Liver (tissue), 9 donors: Measurements from ENCODE around the gene PTPRD. TPM values are rescaled to one million over a fixed set of nuclear protein-coding genes. Genes with fewer than 3 reads are reported as not detected.

ENCODE experiments used
- DNase-seq: peaks from one replicate; pipeline ENCODE4 v3.0.0-alpha.2; 2017; ENCODE audit warnings: low spot score
- H3K27ac ChIP-seq, 2 donors: one replicate each; pipeline ENCODE4 v1.7.0; 2013; ENCODE audit warnings: inconsistent platforms in 2 of 2, low read length in 2 of 2, control low read depth in 1 of 2, low read depth in 1 of 2, mild to moderate bottlenecking in 1 of 2
- H3K27me3 ChIP-seq, 4 donors: one replicate each; pipeline versions ENCODE4 v1.6.1 to v1.7.0; 2013; ENCODE audit warnings: low read length in 3 of 4, inconsistent platforms in 1 of 4, mild to moderate bottlenecking in 1 of 4, moderate library complexity in 1 of 4; ENCODE audit not compliant: control insufficient read depth in 4 of 4, insufficient read depth in 4 of 4
- H3K36me3 ChIP-seq, 4 donors: one replicate each; pipeline versions ENCODE4 v1.6.1 to v1.7.0; 2013; ENCODE audit warnings: low read length in 3 of 4, mild to moderate bottlenecking in 3 of 4, low read depth in 1 of 4, moderate library complexity in 1 of 4; ENCODE audit not compliant: control insufficient read depth in 4 of 4, insufficient read depth in 3 of 4
- H3K4me1 ChIP-seq, 4 donors: one replicate each; pipeline versions ENCODE4 v1.6.1 to v1.7.0; 2013; ENCODE audit warnings: low read length in 3 of 4, mild to moderate bottlenecking in 3 of 4, moderate library complexity in 1 of 4; ENCODE audit not compliant: control insufficient read depth in 4 of 4, insufficient read depth in 4 of 4
- H3K4me3 ChIP-seq, 3 donors: one replicate each; pipeline versions ENCODE4 v1.6.1 to v1.7.0; 2013; ENCODE audit warnings: low read length in 3 of 3, control low read depth in 1 of 3, low read depth in 1 of 3, mild to moderate bottlenecking in 1 of 3
- H3K9ac ChIP-seq, 2 donors: one replicate each; pipeline ENCODE4 v1.7.0; 2013; ENCODE audit warnings: low read length in 2 of 2, mild to moderate bottlenecking in 2 of 2, moderate library complexity in 2 of 2, control low read depth in 1 of 2, low read depth in 1 of 2
- H3K9me3 ChIP-seq, 4 donors: one replicate each; pipeline versions ENCODE4 v1.6.1 to v1.7.0; 2013; ENCODE audit warnings: low read length in 3 of 4; ENCODE audit not compliant: control insufficient read depth in 4 of 4
- ATF3 ChIP-seq: IDR thresholded peaks from 2 replicates; pipeline ENCODE4 v1.6.1; 2016; ENCODE audit warnings: antibody characterized with exemption
- EGR1 ChIP-seq, 2 donors: IDR thresholded peaks; 2 replicates each; pipeline ENCODE4 v1.6.1; 2016 to 2018; ENCODE audit warnings: antibody characterized with exemption in 2 of 2, low read depth in 2 of 2
- FOXA1 ChIP-seq: IDR thresholded peaks from 2 replicates; pipeline ENCODE4 v1.6.1; 2016; ENCODE audit warnings: antibody characterized with exemption
- FOXA2 ChIP-seq: IDR thresholded peaks from 2 replicates; pipeline ENCODE4 v1.6.1; 2016; ENCODE audit warnings: antibody characterized with exemption
- GABPA ChIP-seq, 2 donors: IDR thresholded peaks in 1 of 2; conservative IDR thresholded peaks in 1 of 2; 2 replicates each; pipeline ENCODE4 v1.6.1; 2016; ENCODE audit warnings: antibody characterized with exemption in 2 of 2, mild to moderate bottlenecking in 1 of 2, moderate library complexity in 1 of 2
- HNF4A ChIP-seq, 2 donors: conservative IDR thresholded peaks; 2 replicates each; pipeline ENCODE4 v1.6.1; 2016; ENCODE audit warnings: antibody characterized with exemption in 2 of 2, mild to moderate bottlenecking in 2 of 2
- HNF4G ChIP-seq: IDR thresholded peaks from 2 replicates; pipeline ENCODE4 v1.6.1; 2016; ENCODE audit warnings: antibody characterized with exemption
- JUND ChIP-seq, 2 donors: IDR thresholded peaks; 2 replicates each; pipeline ENCODE4 v1.6.1; 2016; ENCODE audit warnings: antibody characterized with exemption in 2 of 2
- NR2F2 ChIP-seq: IDR thresholded peaks from 2 replicates; pipeline ENCODE4 v1.6.1; 2016; ENCODE audit warnings: antibody characterized with exemption
- RAD21 ChIP-seq, 2 donors: IDR thresholded peaks; 2 replicates each; pipeline ENCODE4 v1.6.1; 2016; ENCODE audit warnings: antibody characterized with exemption in 2 of 2, mild to moderate bottlenecking in 2 of 2
- RXRA ChIP-seq, 2 donors: IDR thresholded peaks; 2 replicates each; pipeline ENCODE4 v1.6.1; 2017 to 2018; ENCODE audit warnings: antibody characterized with exemption in 2 of 2, mild to moderate bottlenecking in 1 of 2
- SP1 ChIP-seq: IDR thresholded peaks from 2 replicates; pipeline ENCODE4 v1.6.1; 2018; ENCODE audit warnings: antibody characterized with exemption, mild to moderate bottlenecking
- TAF1 ChIP-seq: conservative IDR thresholded peaks from 2 replicates; pipeline ENCODE4 v1.6.1; 2016; ENCODE audit warnings: antibody characterized with exemption, mild to moderate bottlenecking
- YY1 ChIP-seq: IDR thresholded peaks from 2 replicates; pipeline ENCODE4 v1.6.1; 2016; ENCODE audit warnings: antibody characterized with exemption, mild to moderate bottlenecking
- ZBTB33 ChIP-seq: IDR thresholded peaks from 2 replicates; pipeline ENCODE4 v1.6.1; 2016; ENCODE audit warnings: antibody characterized with exemption
- WGBS: extraction: QIAGEN DNeasy Blood & Tissue Kit; methylation state at CpG from one replicate; pipeline ENCODE4 v1.1.7; 2013; 5-methylcytosine and 5-hydroxymethylcytosine counted together
- polyA plus RNA-seq, 2 donors: library from polyadenylated mRNA; stranded (reverse) in 1 of 2; unstranded in 1 of 2; fragments of 200-250 nt in 1 of 2; fragments of >200 nt in 1 of 2; fragmentation: Nextera tagmentation in 1 of 2; extraction: Ambion mirVana in 1 of 2; gene quantifications; one replicate each; pipeline versions ENCODE4 v1.2.1 to v1.2.3, GENCODE V29; 2013 to 2015
- total RNA-seq, 2 donors: library from RNA; depleted of rRNA; stranded (reverse); fragments of >200 nt; gene quantifications; one replicate each; pipeline ENCODE4 v1.2.3, GENCODE V29; 2014
- TF ChIP-seq, protein P1 (sequence below): IDR thresholded peaks from 2 replicates; pipeline ENCODE4 v1.6.1; 2016; ENCODE audit warnings: antibody characterized with exemption, mild to moderate bottlenecking
- TF ChIP-seq, protein P2 (sequence below): fragments of 150-350 bp; IDR thresholded peaks from 2 replicates; pipeline ENCODE4 v1.5.1; 2017; ENCODE audit warnings: improper control_type of control experiment, low read depth, low read length; ENCODE audit not compliant: missing input control
- TF ChIP-seq, protein P3 (sequence below): IDR thresholded peaks from 2 replicates; pipeline ENCODE4 v1.6.1; 2016; ENCODE audit warnings: antibody characterized with exemption
- donor health status: healthy.
- donor health status: healthy.
- donor health status: healthy.
- donor health status: healthy.
- donor health status: healthy.

The PTPRD gene
- total and polyA plus RNA-seq, 4 donors: 0.78 to 34.2 (median 4.7) TPM

DNA sequence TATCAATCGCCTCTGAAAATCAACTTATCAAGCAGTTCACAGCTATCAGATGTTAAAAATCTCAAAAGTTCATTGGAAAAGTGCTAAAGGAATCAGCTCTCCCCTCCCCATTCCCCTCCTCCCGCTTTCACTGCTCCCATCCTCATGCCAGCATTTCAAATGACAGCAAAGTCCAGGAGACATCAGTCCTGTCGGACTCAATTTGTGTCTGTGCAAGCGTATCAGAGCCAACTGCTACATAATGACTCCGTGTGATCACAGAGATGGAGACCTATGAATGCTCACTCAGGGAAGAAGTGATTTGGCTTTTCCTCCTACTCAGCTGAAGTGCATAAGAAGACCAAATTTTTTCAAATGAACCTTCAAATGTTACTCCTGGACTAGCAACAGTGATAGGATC is 1876.0 kb downstream of the PTPRD start:
- Histone ChIP-seq H3K9me3 (no peaks in the 10 kb centered on the region), H3K9ac (no peak overlapping the region), H3K27ac (no peak overlapping the region), H3K4me3 (no peak overlapping the region), H3K36me3 (no peaks in the 10 kb centered on the region), H3K27me3 (no peaks in the 10 kb centered on the region), H3K4me1 (peaks cover 0 to 6% (median 0%) of the 10 kb centered on the region in 4 donors)
- no peak for DNase-seq
- TF ChIP-seq HNF4G (no peak), YY1 (no peak), NR2F2 (no peak), SP1 (no peak), ATF3 (no peak), RAD21 (IDR thresholded peaks at IDR 0.05) (no peak), FOXA1 (no peak), HNF4A (conservative IDR thresholded peaks at IDR 0.05) (no peak), JUND (IDR thresholded peaks at IDR 0.05) (no peak), TAF1 (no peak), ZBTB33 (no peak), GABPA (IDR thresholded peaks at IDR 0.05 in 1 of 2, conservative IDR thresholded peaks at IDR 0.05 in 1 of 2) (no peak), EGR1 (IDR thresholded peaks at IDR 0.05; ENCODE audit: low read depth in 2 of 2) (no peak), FOXA2 (no peak)
- TF ChIP-seq, protein P1, sequence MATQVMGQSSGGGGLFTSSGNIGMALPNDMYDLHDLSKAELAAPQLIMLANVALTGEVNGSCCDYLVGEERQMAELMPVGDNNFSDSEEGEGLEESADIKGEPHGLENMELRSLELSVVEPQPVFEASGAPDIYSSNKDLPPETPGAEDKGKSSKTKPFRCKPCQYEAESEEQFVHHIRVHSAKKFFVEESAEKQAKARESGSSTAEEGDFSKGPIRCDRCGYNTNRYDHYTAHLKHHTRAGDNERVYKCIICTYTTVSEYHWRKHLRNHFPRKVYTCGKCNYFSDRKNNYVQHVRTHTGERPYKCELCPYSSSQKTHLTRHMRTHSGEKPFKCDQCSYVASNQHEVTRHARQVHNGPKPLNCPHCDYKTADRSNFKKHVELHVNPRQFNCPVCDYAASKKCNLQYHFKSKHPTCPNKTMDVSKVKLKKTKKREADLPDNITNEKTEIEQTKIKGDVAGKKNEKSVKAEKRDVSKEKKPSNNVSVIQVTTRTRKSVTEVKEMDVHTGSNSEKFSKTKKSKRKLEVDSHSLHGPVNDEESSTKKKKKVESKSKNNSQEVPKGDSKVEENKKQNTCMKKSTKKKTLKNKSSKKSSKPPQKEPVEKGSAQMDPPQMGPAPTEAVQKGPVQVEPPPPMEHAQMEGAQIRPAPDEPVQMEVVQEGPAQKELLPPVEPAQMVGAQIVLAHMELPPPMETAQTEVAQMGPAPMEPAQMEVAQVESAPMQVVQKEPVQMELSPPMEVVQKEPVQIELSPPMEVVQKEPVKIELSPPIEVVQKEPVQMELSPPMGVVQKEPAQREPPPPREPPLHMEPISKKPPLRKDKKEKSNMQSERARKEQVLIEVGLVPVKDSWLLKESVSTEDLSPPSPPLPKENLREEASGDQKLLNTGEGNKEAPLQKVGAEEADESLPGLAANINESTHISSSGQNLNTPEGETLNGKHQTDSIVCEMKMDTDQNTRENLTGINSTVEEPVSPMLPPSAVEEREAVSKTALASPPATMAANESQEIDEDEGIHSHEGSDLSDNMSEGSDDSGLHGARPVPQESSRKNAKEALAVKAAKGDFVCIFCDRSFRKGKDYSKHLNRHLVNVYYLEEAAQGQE: no peak
- TF ChIP-seq, protein P2, sequence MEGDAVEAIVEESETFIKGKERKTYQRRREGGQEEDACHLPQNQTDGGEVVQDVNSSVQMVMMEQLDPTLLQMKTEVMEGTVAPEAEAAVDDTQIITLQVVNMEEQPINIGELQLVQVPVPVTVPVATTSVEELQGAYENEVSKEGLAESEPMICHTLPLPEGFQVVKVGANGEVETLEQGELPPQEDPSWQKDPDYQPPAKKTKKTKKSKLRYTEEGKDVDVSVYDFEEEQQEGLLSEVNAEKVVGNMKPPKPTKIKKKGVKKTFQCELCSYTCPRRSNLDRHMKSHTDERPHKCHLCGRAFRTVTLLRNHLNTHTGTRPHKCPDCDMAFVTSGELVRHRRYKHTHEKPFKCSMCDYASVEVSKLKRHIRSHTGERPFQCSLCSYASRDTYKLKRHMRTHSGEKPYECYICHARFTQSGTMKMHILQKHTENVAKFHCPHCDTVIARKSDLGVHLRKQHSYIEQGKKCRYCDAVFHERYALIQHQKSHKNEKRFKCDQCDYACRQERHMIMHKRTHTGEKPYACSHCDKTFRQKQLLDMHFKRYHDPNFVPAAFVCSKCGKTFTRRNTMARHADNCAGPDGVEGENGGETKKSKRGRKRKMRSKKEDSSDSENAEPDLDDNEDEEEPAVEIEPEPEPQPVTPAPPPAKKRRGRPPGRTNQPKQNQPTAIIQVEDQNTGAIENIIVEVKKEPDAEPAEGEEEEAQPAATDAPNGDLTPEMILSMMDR: no peak
- TF ChIP-seq, protein P3, sequence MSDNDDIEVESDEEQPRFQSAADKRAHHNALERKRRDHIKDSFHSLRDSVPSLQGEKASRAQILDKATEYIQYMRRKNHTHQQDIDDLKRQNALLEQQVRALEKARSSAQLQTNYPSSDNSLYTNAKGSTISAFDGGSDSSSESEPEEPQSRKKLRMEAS: no peak
- 69% methylated on average over 5 of the region's 5 CpGs for WGBS

DNA sequence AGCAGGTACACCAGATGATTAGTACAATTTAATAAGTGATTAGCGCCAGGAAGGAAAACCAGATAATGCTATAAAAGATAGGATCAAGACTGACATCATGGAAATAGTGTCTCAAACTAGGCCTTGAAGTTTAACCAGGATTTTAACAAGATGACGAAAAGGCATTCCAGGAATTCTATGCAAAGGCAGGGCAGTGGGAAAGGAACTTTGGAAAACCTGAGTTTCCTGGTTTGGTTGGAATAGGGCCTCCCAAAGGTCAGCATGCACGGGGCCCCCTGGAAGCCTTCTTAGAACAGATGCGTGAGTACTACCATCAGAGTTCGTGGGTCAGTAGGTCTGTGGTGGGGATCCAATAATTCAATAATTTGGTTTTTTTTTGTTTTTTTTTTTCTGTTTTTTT is 1878.0 kb downstream of the PTPRD start:
- no peak for DNase-seq
- H3K27ac ChIP-seq: no peak overlapping the region
- no peaks in the 10 kb centered on the region for H3K27me3 ChIP-seq
- H3K4me1 ChIP-seq: peaks cover 0 to 6% (median 0%) of the 10 kb centered on the region in 4 donors
- no peaks in the 10 kb centered on the region for H3K36me3 ChIP-seq
- no peak overlapping the region for H3K9ac ChIP-seq
- no peaks in the 10 kb centered on the region for H3K9me3 ChIP-seq
- WGBS: 83% methylated on average over 5 of the region's 5 CpGs
- no peak overlapping the region for H3K4me3 ChIP-seq
- TF ChIP-seq TAF1 (no peak), HNF4A (conservative IDR thresholded peaks at IDR 0.05) (no peak), HNF4G (no peak), RXRA (IDR thresholded peaks at IDR 0.05) (no peak), ZBTB33 (no peak), RAD21 (IDR thresholded peaks at IDR 0.05) (no peak), JUND (IDR thresholded peaks at IDR 0.05) (no peak), SP1 (no peak), YY1 (no peak), GABPA (IDR thresholded peaks at IDR 0.05 in 1 of 2, conservative IDR thresholded peaks at IDR 0.05 in 1 of 2) (no peak), EGR1 (IDR thresholded peaks at IDR 0.05; ENCODE audit: low read depth in 2 of 2) (no peak)
- TF ChIP-seq, protein P2: no peak
- TF ChIP-seq, protein P3: no peak
